ENCODE measurements around the gene TCHH.
A peak's percentile ranks its signal among the peaks of the same experiment; 100 is the strongest.

The TCHH gene

DNA sequence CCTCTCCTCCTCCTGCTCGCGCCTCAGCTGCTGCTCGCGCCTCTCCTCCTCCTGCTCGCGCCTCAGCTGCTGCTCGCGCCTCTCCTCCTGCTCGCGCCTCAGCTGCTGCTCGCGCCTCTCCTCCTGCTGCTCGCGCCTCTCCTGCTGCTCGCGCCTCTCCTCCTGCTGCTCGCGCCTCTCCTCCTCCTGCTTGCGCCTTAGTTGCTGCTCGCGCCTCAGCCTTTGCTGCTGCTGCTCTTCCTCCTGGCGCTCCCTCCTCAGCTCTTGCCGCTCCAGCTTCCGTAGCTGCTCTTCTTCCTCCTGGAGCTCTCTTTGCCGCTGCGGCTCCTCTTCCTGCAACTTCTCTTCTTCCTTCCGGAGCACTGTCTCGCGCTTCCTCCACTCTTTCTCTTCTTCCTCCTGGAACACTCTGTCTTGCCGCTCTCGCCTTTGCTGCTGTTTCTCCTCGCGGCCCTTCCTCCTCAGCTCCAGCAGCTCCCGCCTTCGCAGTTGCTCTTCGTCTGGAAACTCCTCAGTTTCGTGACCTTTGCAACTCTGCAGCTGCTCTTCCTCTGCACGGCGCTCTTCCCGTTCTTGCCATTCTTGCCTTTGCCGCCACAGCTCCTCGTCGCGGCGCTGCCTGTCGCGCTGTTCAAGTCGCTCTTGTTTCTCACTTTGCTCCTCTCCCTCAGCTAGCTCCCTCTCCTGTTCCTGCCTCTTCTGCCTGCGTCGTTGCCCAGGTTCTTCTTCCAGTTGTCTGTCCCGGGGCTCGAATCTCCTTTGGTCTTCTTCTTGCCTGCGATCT, 3.0 kb downstream of the TCHH start:
- TF ChIP-seq, protein P1, sequence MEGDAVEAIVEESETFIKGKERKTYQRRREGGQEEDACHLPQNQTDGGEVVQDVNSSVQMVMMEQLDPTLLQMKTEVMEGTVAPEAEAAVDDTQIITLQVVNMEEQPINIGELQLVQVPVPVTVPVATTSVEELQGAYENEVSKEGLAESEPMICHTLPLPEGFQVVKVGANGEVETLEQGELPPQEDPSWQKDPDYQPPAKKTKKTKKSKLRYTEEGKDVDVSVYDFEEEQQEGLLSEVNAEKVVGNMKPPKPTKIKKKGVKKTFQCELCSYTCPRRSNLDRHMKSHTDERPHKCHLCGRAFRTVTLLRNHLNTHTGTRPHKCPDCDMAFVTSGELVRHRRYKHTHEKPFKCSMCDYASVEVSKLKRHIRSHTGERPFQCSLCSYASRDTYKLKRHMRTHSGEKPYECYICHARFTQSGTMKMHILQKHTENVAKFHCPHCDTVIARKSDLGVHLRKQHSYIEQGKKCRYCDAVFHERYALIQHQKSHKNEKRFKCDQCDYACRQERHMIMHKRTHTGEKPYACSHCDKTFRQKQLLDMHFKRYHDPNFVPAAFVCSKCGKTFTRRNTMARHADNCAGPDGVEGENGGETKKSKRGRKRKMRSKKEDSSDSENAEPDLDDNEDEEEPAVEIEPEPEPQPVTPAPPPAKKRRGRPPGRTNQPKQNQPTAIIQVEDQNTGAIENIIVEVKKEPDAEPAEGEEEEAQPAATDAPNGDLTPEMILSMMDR (IDR thresholded peaks at IDR 0.05): peak; percentile 37
- no peak for TF ChIP-seq ZFX (IDR thresholded peaks at IDR 0.05; ENCODE audit: borderline replicate concordance)
- H3K27ac ChIP-seq: no peak overlapping the region

DNA sequence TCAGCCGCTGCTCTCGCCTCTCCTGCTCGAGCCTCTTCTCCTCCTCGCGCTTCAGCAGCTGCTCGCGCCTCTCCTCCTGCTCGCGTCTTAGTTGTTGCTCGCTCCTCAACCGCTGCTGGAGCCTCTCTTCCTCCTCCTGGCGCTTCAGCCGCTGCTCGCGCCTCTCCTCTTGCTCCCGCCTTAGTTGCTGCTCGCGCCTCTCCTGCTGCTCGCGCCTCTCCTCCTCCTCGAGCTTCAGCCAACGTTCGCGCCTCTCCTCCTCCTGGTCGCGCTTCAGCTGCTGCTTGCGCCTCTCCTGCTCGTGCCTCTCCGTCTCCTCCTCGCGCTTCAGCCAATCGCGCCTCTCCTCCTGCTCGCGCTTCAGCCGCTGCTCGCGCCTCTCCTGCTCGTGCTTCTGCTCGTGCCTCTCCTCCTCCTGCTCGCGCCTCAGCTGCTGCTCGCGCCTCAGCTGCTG, 3.7 kb downstream of the TCHH start:
- H3K27ac ChIP-seq: peak overlapping the region; percentile 66
- no peak for TF ChIP-seq ZFX (IDR thresholded peaks at IDR 0.05; ENCODE audit: borderline replicate concordance)
- TF ChIP-seq, protein P1 (IDR thresholded peaks at IDR 0.05): no peak

DNA sequence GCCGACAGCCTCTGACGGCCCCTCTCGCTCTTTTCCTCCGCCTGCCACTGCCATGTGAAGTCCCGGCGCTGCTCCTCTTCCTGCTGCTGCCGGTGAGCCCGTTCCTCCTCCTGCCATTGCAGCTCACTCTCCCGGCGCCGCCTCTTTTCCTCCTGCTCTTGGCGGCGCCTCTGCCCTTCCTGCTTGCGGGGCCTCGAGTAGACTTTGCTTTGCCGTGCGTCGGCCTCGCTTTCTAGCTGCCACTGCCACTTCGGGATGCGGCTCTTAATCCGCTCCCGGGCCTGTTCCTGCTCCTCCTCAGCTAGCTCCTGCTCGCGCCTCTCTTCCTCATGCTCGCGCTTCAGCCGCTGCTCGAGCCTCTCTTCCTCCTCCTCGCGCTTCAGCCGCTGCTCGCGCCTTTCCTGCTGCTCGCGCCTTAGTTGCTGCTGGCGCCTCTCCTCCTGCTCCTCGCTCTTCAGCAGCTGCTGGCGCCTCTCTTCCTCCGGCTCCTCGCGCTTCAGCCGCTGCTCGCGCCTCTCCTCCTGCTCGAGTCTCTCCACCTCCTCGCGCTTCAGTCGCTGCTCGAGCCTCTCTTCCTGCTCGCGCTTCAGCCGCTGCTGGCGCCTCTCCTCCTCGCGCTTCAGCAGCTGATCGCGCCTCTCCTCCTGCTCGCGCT, 4.3 kb downstream of the TCHH start:
- TF ChIP-seq, protein P1 (IDR thresholded peaks at IDR 0.05): no peak
- no peak for TF ChIP-seq ZFX (IDR thresholded peaks at IDR 0.05; ENCODE audit: borderline replicate concordance)
- H3K27ac ChIP-seq: peak overlapping the region; percentile 66

DNA sequence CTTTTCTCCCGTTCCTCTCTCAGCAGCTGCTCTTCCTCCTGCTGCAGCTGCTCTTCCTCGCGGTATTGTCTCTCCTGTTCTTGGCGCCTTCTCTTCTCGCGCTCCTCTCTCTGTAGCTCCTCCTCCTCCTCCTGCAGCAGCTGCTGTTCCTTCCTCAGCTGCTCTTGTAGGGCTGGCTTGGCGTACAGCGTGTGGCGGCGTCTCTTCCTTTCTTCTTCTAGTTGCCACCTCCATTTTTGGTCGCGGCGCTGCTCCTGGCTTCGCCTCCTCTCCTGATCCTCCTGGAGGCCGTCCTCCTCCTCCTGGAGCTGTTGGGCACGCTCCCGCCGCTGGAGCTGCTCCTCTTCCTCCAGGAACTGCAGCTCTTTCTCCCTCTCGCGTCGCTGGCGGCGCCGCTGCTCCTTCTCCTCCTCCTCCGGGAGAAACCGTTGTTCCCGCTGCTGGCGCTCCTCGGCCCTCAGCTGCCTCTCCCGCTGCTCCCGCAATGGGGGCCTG, 4.8 kb downstream of the TCHH start:
- H3K27ac ChIP-seq: peak overlapping the region; percentile 66
- no peak for TF ChIP-seq ZFX (IDR thresholded peaks at IDR 0.05; ENCODE audit: borderline replicate concordance)
- TF ChIP-seq, protein P1 (IDR thresholded peaks at IDR 0.05): no peak

DNA sequence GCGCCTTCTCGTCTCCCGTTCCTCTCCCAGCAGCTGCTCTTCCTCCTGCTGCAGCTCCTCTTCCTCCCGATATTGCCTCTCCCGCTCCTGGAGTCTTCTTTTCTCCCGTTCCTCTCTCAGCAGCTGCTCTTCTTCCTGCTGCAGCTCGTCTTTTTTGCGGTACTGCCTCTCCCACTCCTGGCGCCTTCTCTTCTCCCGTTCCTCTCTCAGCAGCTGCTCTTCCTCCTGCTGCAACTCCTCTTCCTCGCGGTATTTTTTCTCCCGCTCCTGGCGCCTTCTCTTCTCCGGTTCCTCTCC, 5.3 kb downstream of the TCHH start:
- no peak for TF ChIP-seq ZFX (IDR thresholded peaks at IDR 0.05; ENCODE audit: borderline replicate concordance)
- TF ChIP-seq, protein P1 (IDR thresholded peaks at IDR 0.05): no peak
- H3K27ac ChIP-seq: peak overlapping the region; percentile 66

DNA sequence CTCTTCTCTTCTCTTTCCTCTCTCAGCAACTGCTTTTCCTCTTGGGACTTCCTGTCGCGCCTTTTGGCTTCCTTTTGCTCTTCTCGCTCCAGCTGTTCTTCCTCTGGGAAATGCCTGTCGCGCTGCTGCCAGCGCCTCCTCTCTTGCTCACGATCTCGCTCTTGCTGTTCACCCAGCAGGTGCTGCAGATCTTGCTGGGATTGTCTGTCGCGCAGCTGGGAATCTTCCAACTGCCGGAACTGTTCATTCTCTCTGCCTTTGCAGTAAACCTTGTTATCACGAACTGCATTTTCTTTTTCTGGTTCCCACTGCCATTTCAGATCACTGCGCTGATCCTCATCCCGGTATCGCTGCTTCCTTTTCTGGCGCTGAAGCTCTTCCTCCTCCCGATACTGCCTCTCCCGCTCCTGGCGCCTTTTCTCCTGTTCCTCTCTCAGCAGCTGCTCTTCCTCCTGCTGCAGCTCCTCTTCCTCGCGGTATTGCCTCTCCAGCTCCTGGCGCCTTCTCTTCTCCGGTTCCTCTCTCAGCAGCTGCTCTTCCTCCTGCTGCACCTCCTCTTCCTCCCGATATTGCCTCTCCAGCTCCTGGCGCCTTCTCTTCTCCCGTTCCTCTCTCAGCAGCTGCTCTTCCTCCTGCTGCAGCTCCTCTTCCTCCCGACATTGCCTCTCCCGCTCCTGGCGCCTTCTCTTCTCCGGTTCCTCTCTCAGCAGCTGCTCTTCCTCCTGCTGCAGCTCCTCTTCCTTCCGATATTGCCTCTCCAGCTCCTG, 5.8 kb downstream of the TCHH start:
- TF ChIP-seq, protein P1 (IDR thresholded peaks at IDR 0.05): no peak
- no peak for TF ChIP-seq ZFX (IDR thresholded peaks at IDR 0.05; ENCODE audit: borderline replicate concordance)
- peak overlapping the region; percentile 66; the same call in 1 of the 2 replicates for H3K27ac ChIP-seq

Data from 22Rv1 (cell line).